ENCODE measurements around the gene CNOT6. TPM values are rescaled to one million over a fixed set of nuclear protein-coding genes. Genes with fewer than 3 reads are reported as not detected.
"Not testable (repeated sequence)": the region's sequence is repeated elsewhere in the genome, so short reads cannot be mapped to it uniquely, and the experiment has no call there.

Gene CNOT6
- total and polyA plus RNA-seq, 4 donors, result 1.4 to 25.0 (median 4.2) TPM

GRCh38 chr5:180463916-180464602, 30.1 kb upstream of the CNOT6 start (continued):
- TF ChIP-seq RXRA (IDR thresholded peaks at IDR 0.05) (no peak), YY1 (IDR thresholded peaks at IDR 0.05) (no peak), SP1 (IDR thresholded peaks at IDR 0.05) (no peak), TAF1 (conservative IDR thresholded peaks at IDR 0.05) (no peak), REST (IDR thresholded peaks at IDR 0.05) (no peak), NR2F2 (IDR thresholded peaks at IDR 0.05) (no peak)

DNA sequence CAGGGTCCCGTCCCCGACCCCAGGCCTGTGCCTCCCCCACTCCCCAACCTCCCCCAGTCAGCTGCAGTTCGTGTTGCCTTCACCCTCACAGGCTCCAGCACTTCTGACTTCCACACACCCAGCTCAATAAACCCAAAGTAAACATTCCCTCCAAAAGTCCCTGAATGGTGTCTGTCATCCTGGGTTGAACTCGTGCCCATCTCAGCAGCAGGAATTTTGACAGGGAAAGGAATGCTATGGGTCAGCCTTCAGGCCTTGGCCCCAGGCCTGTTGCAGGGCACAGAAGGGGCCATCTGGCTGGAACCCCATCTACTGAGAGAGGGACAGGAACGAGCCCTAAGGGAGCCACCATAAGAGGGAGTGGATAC, 29.6 kb upstream of the CNOT6 start:
- Histone ChIP-seq H3K9ac (ENCODE audit: low read depth in 1 of 2, low read length in 2 of 2) (no peak overlapping the region), H3K27ac (ENCODE audit: low read depth in 1 of 2, low read length in 2 of 2) (no peak overlapping the region), H3K36me3 (ENCODE audit: control insufficient read depth in 4 of 4, insufficient read depth in 3 of 4, low read depth in 1 of 4, low read length in 3 of 4) (no peaks in the 10 kb centered on the region), H3K9me3 (ENCODE audit: control insufficient read depth in 4 of 4, low read length in 3 of 4) (no peaks in the 10 kb centered on the region), H3K4me3 (ENCODE audit: low read depth in 1 of 3, low read length in 3 of 3) (no peak overlapping the region), H3K4me1 (ENCODE audit: control insufficient read depth in 4 of 4, insufficient read depth in 4 of 4, low read length in 3 of 4) (no peaks in the 10 kb centered on the region), H3K27me3 (ENCODE audit: control insufficient read depth in 4 of 4, insufficient read depth in 4 of 4, low read length in 3 of 4) (no peaks in the 10 kb centered on the region)
- WGBS, result 54% methylated on average over 5 of the region's 5 CpGs
- TF ChIP-seq MAX (IDR thresholded peaks at IDR 0.05), result no peak
- TF ChIP-seq EGR1 (IDR thresholded peaks at IDR 0.05; ENCODE audit: low read depth in 2 of 2), result no peak
- TF ChIP-seq SP1 (IDR thresholded peaks at IDR 0.05), result no peak
- no peak for TF ChIP-seq GABPA (IDR thresholded peaks at IDR 0.05 in 1 of 2, conservative IDR thresholded peaks at IDR 0.05 in 1 of 2)
- no peak for TF ChIP-seq FOXA1 (IDR thresholded peaks at IDR 0.05)
- no peak for TF ChIP-seq YY1 (IDR thresholded peaks at IDR 0.05)
- no peak for TF ChIP-seq ZBTB33 (IDR thresholded peaks at IDR 0.05)
- TF ChIP-seq RXRA (IDR thresholded peaks at IDR 0.05), result no peak
- TF ChIP-seq REST (IDR thresholded peaks at IDR 0.05), result no peak
- no peak for TF ChIP-seq JUND (IDR thresholded peaks at IDR 0.05)
- TF ChIP-seq ATF3 (IDR thresholded peaks at IDR 0.05), result no peak
- no peak for TF ChIP-seq RAD21 (IDR thresholded peaks at IDR 0.05)
- no peak for TF ChIP-seq FOXA2 (IDR thresholded peaks at IDR 0.05)
- DNase-seq (ENCODE audit: low spot score), result no peak

DNA sequence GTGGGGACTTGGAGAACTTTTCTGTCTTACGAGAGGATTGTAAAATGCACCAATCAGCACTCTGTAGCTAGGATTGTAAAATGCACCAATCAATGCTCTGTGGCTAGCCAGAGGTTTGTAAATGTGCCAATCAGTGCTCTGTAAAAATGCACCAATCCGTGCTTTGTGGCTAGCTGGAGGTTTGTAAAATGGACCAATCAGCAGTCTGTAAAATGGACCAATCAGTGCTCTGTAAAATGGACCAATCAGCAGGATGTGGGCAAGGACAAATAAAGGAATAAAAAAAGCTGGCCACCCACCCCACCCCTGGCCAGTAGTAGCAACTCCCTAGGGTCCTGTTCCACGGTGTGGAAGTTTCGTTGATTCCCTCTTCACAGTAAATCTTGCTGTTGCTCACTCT, 29.1 kb upstream of the CNOT6 start:
- H3K9ac ChIP-seq (ENCODE audit: low read depth in 1 of 2, low read length in 2 of 2); H3K4me1 ChIP-seq (ENCODE audit: control insufficient read depth in 4 of 4, insufficient read depth in 4 of 4, low read length in 3 of 4); H3K27ac ChIP-seq (ENCODE audit: low read depth in 1 of 2, low read length in 2 of 2); H3K4me3 ChIP-seq (ENCODE audit: low read depth in 1 of 3, low read length in 3 of 3); H3K27me3 ChIP-seq (ENCODE audit: control insufficient read depth in 4 of 4, insufficient read depth in 4 of 4, low read length in 3 of 4); H3K36me3 ChIP-seq (ENCODE audit: control insufficient read depth in 4 of 4, insufficient read depth in 3 of 4, low read depth in 1 of 4, low read length in 3 of 4); H3K9me3 ChIP-seq (ENCODE audit: control insufficient read depth in 4 of 4, low read length in 3 of 4); DNase-seq (ENCODE audit: low spot score): not testable (repeated sequence)
- 92% methylated on average over 4 of the region's 4 CpGs for WGBS
